ENCODE measurements around the gene VSX1.

DNA sequence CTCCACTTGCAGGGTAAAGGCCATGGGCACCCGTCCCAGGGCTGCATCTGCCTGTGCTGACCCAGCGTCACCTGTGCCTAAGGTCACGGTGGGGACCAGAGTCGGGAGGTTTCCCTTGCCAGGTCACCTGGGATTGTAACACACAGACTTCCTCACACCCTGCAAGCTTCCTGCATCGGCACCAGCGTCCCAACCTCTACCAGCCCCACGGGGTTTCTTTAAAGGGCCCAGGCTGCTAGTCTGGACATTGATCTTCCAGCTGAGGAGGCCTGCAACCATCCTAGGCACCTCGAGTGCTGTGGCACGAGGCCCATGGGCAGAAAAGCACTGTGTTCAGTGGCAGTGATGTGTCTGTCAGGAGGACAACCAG lies 36.6 kb downstream of the VSX1 start:
- TF ChIP-seq, protein P1, sequence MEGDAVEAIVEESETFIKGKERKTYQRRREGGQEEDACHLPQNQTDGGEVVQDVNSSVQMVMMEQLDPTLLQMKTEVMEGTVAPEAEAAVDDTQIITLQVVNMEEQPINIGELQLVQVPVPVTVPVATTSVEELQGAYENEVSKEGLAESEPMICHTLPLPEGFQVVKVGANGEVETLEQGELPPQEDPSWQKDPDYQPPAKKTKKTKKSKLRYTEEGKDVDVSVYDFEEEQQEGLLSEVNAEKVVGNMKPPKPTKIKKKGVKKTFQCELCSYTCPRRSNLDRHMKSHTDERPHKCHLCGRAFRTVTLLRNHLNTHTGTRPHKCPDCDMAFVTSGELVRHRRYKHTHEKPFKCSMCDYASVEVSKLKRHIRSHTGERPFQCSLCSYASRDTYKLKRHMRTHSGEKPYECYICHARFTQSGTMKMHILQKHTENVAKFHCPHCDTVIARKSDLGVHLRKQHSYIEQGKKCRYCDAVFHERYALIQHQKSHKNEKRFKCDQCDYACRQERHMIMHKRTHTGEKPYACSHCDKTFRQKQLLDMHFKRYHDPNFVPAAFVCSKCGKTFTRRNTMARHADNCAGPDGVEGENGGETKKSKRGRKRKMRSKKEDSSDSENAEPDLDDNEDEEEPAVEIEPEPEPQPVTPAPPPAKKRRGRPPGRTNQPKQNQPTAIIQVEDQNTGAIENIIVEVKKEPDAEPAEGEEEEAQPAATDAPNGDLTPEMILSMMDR (IDR thresholded peaks at IDR 0.05), result no peak
- no peak for TF ChIP-seq POLR2A (IDR thresholded peaks at IDR 0.05)

Measured in prostate gland (tissue), 2 donors.